DOHH2 (cell line): ENCODE results near the gene CLEC18B.
"Not testable (repeated sequence)": the region's sequence is repeated elsewhere in the genome, so short reads cannot be mapped to it uniquely, and the experiment has no call there.

Source experiments
- H3F3A ChIP-seq: fragments of 200-600 bp; sonication (generic), shearing (Covaris generic); 2 replicates; pipeline ENCODE4 v1.6.0; 2016; ENCODE audit warnings: antibody characterized with exemption, mild to moderate bottlenecking; ENCODE audit not compliant: control insufficient read depth, insufficient read depth
- H3K27ac ChIP-seq: fragments of 200-600 bp; sonication (generic); 2 replicates; pipeline ENCODE4 v1.5.1; 2014; ENCODE audit warnings: low read depth, mild to moderate bottlenecking, low read length, moderate library complexity
- H3K27me3 ChIP-seq: fragments of 200-600 bp; sonication (generic); 2 replicates; pipeline ENCODE4 v1.6.1; 2014; ENCODE audit warnings: mild to moderate bottlenecking, low read length, mixed read lengths; ENCODE audit not compliant: control insufficient read depth
- H3K36me3 ChIP-seq: fragments of 200-600 bp; sonication (generic); 2 replicates; pipeline ENCODE4 v1.6.1; 2014; ENCODE audit warnings: mild to moderate bottlenecking, low read length, moderate library complexity, mixed read lengths; ENCODE audit not compliant: control insufficient read depth
- H3K4me1 ChIP-seq: fragments of 200-600 bp; sonication (generic); 2 replicates; pipeline ENCODE4 v1.6.1; 2014; ENCODE audit warnings: mild to moderate bottlenecking, low read length, mixed read lengths; ENCODE audit not compliant: control insufficient read depth
- H3K4me2 ChIP-seq: fragments of 200-600 bp; sonication (generic); 2 replicates; pipeline ENCODE4 v1.6.0; 2014; ENCODE audit warnings: mild to moderate bottlenecking, low read length, moderate library complexity
- H3K4me3 ChIP-seq: fragments of 200-600 bp; sonication (generic); 2 replicates; pipeline ENCODE4 v1.5.1; 2014; ENCODE audit warnings: mild to moderate bottlenecking, low read length, mixed read lengths
- H3K79me2 ChIP-seq: fragments of 200-600 bp; sonication (generic); 2 replicates; pipeline ENCODE4 v1.6.1; 2014; ENCODE audit warnings: mild to moderate bottlenecking, low read length, mixed read lengths; ENCODE audit not compliant: control insufficient read depth
- H3K9me2 ChIP-seq: fragments of 200-600 bp; sonication (generic); replicated peaks from 2 replicates; pipeline ENCODE4 v1.6.1; 2014; ENCODE audit warnings: mild to moderate bottlenecking, low read length, mixed read lengths; ENCODE audit not compliant: control insufficient read depth
- H3K9me3 ChIP-seq: fragments of 200-600 bp; sonication (generic); 2 replicates; pipeline ENCODE4 v1.6.1; 2014; ENCODE audit warnings: antibody characterized with exemption, low read length, mixed read lengths; ENCODE audit not compliant: control insufficient read depth, insufficient read depth
- H4K20me1 ChIP-seq: fragments of 200-600 bp; sonication (generic); 2 replicates; pipeline ENCODE4 v1.6.0; 2014; ENCODE audit warnings: low read depth, mild to moderate bottlenecking, antibody characterized with exemption, low read length, moderate library complexity; ENCODE audit not compliant: control insufficient read depth, insufficient read depth
- EZH2phosphoT487 ChIP-seq: fragments of 200-600 bp; sonication (generic); IDR thresholded peaks from 2 replicates; pipeline ENCODE4 v1.6.1; 2017; ENCODE audit warnings: borderline replicate concordance, mild to moderate bottlenecking, antibody characterized with exemption, low read length, moderate library complexity, mixed read lengths
- TF ChIP-seq, protein P1 (sequence below): fragments of 200-600 bp; sonication (generic); IDR thresholded peaks from one replicate; pipeline ENCODE4 v1.5.1; 2014; ENCODE audit warnings: antibody characterized with exemption, mild to moderate bottlenecking, low read depth, low read length; ENCODE audit not compliant: poor library complexity, severe bottlenecking

The CLEC18B gene

DNA sequence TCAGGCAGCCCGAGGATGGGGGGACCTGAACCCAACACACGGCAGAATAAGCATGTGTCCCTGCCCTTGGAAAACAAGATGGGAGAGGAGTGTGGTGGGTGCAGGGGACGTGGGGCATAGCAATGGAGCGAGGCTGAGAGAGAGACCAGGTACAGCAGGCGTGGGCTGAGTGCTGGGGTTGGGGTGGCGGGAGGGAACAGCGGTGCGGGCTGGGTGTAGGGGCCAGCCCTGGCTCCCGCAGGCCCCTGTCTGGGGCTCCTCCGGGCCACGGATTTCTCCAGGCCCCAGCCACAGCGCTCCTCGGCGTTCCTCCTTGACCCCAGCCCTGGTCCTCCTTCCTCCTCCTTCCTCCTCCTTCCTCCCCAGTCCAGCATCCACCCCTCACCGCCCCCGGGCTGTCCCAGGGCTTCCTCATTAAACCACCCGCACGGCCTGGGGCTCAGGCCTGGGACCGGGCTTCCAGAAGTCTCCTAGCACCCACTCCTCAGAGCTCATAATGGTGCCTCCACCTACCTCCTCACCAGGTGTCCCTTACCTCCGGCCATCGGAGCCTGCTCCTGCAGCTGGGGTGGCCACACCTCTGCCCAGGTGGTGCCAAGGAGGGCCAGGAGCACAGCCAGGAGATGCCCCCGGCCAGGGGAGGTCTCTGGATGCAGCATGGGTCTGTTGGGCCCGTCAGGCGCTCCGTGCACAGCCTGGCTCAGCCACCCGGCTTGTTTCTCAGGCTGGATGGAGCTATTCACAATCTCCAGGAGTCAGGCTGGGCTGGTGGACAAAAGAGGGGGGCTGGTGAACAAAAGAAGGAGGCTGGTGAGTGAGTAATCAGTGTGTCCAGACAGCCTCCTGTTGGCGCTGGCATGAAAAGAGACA lies at the start of gene CLEC18B:
TSS of gene CLEC18B (minus strand) at position 867 of the 870 bp plus-strand sequence. CDS start at position 659, 208 bp downstream.
- not testable (repeated sequence) for H3K36me3 ChIP-seq, H3K9me2 ChIP-seq, H4K20me1 ChIP-seq, H3F3A ChIP-seq, H3K79me2 ChIP-seq, H3K4me3 ChIP-seq, H3K4me2 ChIP-seq, H3K27me3 ChIP-seq, H3K9me3 ChIP-seq, H3K4me1 ChIP-seq, H3K27ac ChIP-seq

GRCh38 chr16:74469946-74470478 lies 48.7 kb upstream of the CLEC18B start:
- no peak overlapping the region for H3K4me2 ChIP-seq
- no peak overlapping the region for H3K27ac ChIP-seq
- no peaks in the 10 kb centered on the region for H4K20me1 ChIP-seq
- no peaks in the 10 kb centered on the region for H3F3A ChIP-seq
- H3K79me2 ChIP-seq: no peaks in the 10 kb centered on the region
- TF ChIP-seq, protein P1, sequence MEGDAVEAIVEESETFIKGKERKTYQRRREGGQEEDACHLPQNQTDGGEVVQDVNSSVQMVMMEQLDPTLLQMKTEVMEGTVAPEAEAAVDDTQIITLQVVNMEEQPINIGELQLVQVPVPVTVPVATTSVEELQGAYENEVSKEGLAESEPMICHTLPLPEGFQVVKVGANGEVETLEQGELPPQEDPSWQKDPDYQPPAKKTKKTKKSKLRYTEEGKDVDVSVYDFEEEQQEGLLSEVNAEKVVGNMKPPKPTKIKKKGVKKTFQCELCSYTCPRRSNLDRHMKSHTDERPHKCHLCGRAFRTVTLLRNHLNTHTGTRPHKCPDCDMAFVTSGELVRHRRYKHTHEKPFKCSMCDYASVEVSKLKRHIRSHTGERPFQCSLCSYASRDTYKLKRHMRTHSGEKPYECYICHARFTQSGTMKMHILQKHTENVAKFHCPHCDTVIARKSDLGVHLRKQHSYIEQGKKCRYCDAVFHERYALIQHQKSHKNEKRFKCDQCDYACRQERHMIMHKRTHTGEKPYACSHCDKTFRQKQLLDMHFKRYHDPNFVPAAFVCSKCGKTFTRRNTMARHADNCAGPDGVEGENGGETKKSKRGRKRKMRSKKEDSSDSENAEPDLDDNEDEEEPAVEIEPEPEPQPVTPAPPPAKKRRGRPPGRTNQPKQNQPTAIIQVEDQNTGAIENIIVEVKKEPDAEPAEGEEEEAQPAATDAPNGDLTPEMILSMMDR: no peak
- no peak for TF ChIP-seq EZH2phosphoT487
- no peaks in the 10 kb centered on the region for H3K9me3 ChIP-seq
- no peak overlapping the region for H3K4me3 ChIP-seq
- no peaks in the 10 kb centered on the region for H3K27me3 ChIP-seq
- no peaks in the 10 kb centered on the region for H3K4me1 ChIP-seq
- H3K9me2 ChIP-seq: no peaks in the 10 kb centered on the region
- H3K36me3 ChIP-seq: peaks cover 58% of the 10 kb centered on the region

DNA sequence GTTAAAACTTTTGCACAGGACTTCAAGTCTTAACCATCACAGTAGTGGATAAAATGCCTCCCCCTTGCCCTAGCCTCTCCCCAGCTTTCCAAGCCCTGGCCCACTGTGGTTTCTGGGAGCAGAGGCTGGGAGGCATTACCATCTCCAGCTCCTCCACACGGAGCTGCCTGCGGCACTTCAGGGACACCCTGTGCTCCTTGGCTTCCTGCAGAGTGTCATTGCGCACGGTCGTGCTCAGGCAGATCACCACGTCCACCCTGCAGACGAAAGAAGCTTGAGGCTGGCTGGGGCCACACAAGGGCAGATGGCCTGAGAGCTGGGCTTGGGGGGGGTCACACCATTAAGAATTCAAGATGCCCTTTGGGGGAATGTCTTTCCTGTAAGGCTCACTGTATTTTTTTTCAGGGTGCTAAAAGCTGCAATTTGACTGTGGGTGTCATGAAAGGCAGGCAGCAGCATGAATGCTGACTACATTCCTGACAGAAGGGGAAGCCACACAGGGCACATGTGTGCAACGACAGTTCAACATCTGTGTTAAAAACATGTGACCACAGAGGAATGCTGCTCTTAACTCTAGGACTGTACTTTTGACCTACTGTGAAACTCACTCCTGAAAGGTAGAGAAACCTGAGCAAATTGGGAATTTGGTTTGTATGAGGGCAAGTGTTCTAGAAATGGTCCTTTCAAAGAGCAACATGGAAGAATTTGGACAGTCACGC lies 47.7 kb upstream of the CLEC18B start:
- no peak overlapping the region for H3K4me2 ChIP-seq
- TF ChIP-seq EZH2phosphoT487: no peak
- TF ChIP-seq, protein P1: no peak
- peaks cover 6% of the 10 kb centered on the region for H3K4me1 ChIP-seq

More for the DNA sequence above, 47.7 kb upstream of the CLEC18B start:
- Histone ChIP-seq H4K20me1 (no peaks in the 10 kb centered on the region), H3K4me3 (no peak overlapping the region), H3K27ac (no peak overlapping the region), H3K36me3 (peaks cover 60% of the 10 kb centered on the region), H3K9me3 (no peaks in the 10 kb centered on the region), H3K79me2 (no peaks in the 10 kb centered on the region), H3F3A (no peaks in the 10 kb centered on the region), H3K9me2 (no peaks in the 10 kb centered on the region), H3K27me3 (no peaks in the 10 kb centered on the region)
